ENCODE measurements around the gene NEURL3.
"Not testable (repeated sequence)": the region's sequence is repeated elsewhere in the genome, so short reads cannot be mapped to it uniquely, and the experiment has no call there.

NEURL3 gene

GRCh38 chr2:96499061-96499960 lies 5.8 kb downstream of the NEURL3 start:
- ChIA-PET CTCF (no interaction called here), POLR2A (no interaction called here)
- DNase-seq (ENCODE audit: extremely low spot score), result no peak
- no peak for TF ChIP-seq CTBP1 (IDR thresholded peaks at IDR 0.05; ENCODE audit: borderline replicate concordance)
- TF ChIP-seq PKNOX1 (IDR thresholded peaks at IDR 0.05), result no peak
- no peak for TF ChIP-seq ZNF384 (IDR thresholded peaks at IDR 0.05)
- TF ChIP-seq ARNT (IDR thresholded peaks at IDR 0.05), result no peak
- TF ChIP-seq LEF1 (IDR thresholded peaks at IDR 0.05; ENCODE audit: borderline replicate concordance), result no peak
- TF ChIP-seq FOXM1 (IDR thresholded peaks at IDR 0.05; ENCODE audit: borderline replicate concordance), result no peak
- no peak for TF ChIP-seq NFRKB (IDR thresholded peaks at IDR 0.05)
- TF ChIP-seq FOXK2 (IDR thresholded peaks at IDR 0.05), result no peak
- no peak for TF ChIP-seq TARDBP (IDR thresholded peaks at IDR 0.05)
- no peak for TF ChIP-seq ELF4 (IDR thresholded peaks at IDR 0.05)
- no peak for TF ChIP-seq SP1 (IDR thresholded peaks at IDR 0.05)
- TF ChIP-seq L3MBTL2 (conservative IDR thresholded peaks at IDR 0.05), result no peak
- no peak for TF ChIP-seq SUZ12 (IDR thresholded peaks at IDR 0.05)
- TF ChIP-seq BHLHE40 (IDR thresholded peaks at IDR 0.05; ENCODE audit: borderline replicate concordance), result no peak
- no peak for TF ChIP-seq FOXA1 (IDR thresholded peaks at IDR 0.05)
- no peak for TF ChIP-seq HDGF (IDR thresholded peaks at IDR 0.05; ENCODE audit: borderline replicate concordance)

GRCh38 chr2:96498611-96499010 lies 6.5 kb downstream of the NEURL3 start:
- POLR2A ChIA-PET; CTCF ChIA-PET; DNase-seq (ENCODE audit: extremely low spot score): not testable (repeated sequence)

GRCh38 chr2:96498021-96498431 lies 7.1 kb downstream of the NEURL3 start:
- CTCF ChIA-PET, result no interaction called here

GRCh38 chr2:96495982-96496629 lies 9.1 kb downstream of the NEURL3 start:
- ChIA-PET POLR2A (no interaction called here), CTCF (interaction anchor here (0.6 to 2.2 kb wide), 2 partner anchors 87 to 88 kb away, joined by 3 to 6 read pairs; no protein-coding TSS in a partner anchor)
- no peak for DNase-seq (ENCODE audit: extremely low spot score)
- no peak for TF ChIP-seq FOXM1 (IDR thresholded peaks at IDR 0.05; ENCODE audit: borderline replicate concordance)

More at GRCh38 chr2:96498021-96498431, 7.1 kb downstream of the NEURL3 start:
- DNase-seq (ENCODE audit: extremely low spot score), result no peak
- POLR2A ChIA-PET, result no interaction called here
- TF ChIP-seq FOXA1 (IDR thresholded peaks at IDR 0.05), result no peak
- no peak for TF ChIP-seq ELF4 (IDR thresholded peaks at IDR 0.05)
- TF ChIP-seq SP1 (IDR thresholded peaks at IDR 0.05), result no peak
- TF ChIP-seq L3MBTL2 (conservative IDR thresholded peaks at IDR 0.05), result no peak
- TF ChIP-seq BHLHE40 (IDR thresholded peaks at IDR 0.05; ENCODE audit: borderline replicate concordance), result no peak
- no peak for TF ChIP-seq FOXM1 (IDR thresholded peaks at IDR 0.05; ENCODE audit: borderline replicate concordance)
- no peak for TF ChIP-seq HDGF (IDR thresholded peaks at IDR 0.05; ENCODE audit: borderline replicate concordance)
- TF ChIP-seq ZNF384 (IDR thresholded peaks at IDR 0.05), result no peak
- TF ChIP-seq PKNOX1 (IDR thresholded peaks at IDR 0.05), result no peak
- no peak for TF ChIP-seq LEF1 (IDR thresholded peaks at IDR 0.05; ENCODE audit: borderline replicate concordance)
- no peak for TF ChIP-seq FOXK2 (IDR thresholded peaks at IDR 0.05)
- no peak for TF ChIP-seq SUZ12 (IDR thresholded peaks at IDR 0.05)
- TF ChIP-seq TARDBP (IDR thresholded peaks at IDR 0.05), result no peak
- no peak for TF ChIP-seq CTBP1 (IDR thresholded peaks at IDR 0.05; ENCODE audit: borderline replicate concordance)
- TF ChIP-seq NFRKB (IDR thresholded peaks at IDR 0.05), result no peak
- TF ChIP-seq ARNT (IDR thresholded peaks at IDR 0.05), result no peak

- no peak for DNase-seq (ENCODE audit: extremely low spot score)
- ChIA-PET CTCF (interaction anchor here (2.2 kb wide), 1 partner anchor 87 kb away, joined by 6 read pairs; no protein-coding TSS in a partner anchor), POLR2A (no interaction called here)
- TF ChIP-seq ELF4 (IDR thresholded peaks at IDR 0.05) (no peak), FOXK2 (IDR thresholded peaks at IDR 0.05) (no peak), TARDBP (IDR thresholded peaks at IDR 0.05) (no peak), PKNOX1 (IDR thresholded peaks at IDR 0.05) (no peak), ARNT (IDR thresholded peaks at IDR 0.05) (no peak), ZNF384 (IDR thresholded peaks at IDR 0.05) (no peak), FOXA1 (IDR thresholded peaks at IDR 0.05) (no peak), HDGF (IDR thresholded peaks at IDR 0.05; ENCODE audit: borderline replicate concordance) (no peak), SP1 (IDR thresholded peaks at IDR 0.05) (no peak), BHLHE40 (IDR thresholded peaks at IDR 0.05; ENCODE audit: borderline replicate concordance) (no peak), SUZ12 (IDR thresholded peaks at IDR 0.05) (no peak), L3MBTL2 (conservative IDR thresholded peaks at IDR 0.05) (no peak), LEF1 (IDR thresholded peaks at IDR 0.05; ENCODE audit: borderline replicate concordance) (no peak), FOXM1 (IDR thresholded peaks at IDR 0.05; ENCODE audit: borderline replicate concordance) (no peak), NFRKB (IDR thresholded peaks at IDR 0.05) (no peak), CTBP1 (IDR thresholded peaks at IDR 0.05; ENCODE audit: borderline replicate concordance) (no peak)
These were observed 11.0 kb downstream of the NEURL3 start for GRCh38 chr2:96494188-96494587.

- ChIA-PET CTCF (interaction anchor here (0.6 to 1.0 kb wide), 2 partner anchors 14 to 16 kb away, joined by 3 read pairs; no protein-coding TSS in a partner anchor), POLR2A (no interaction called here)
- TF ChIP-seq LEF1 (IDR thresholded peaks at IDR 0.05; ENCODE audit: borderline replicate concordance), result no peak
- no peak for DNase-seq (ENCODE audit: extremely low spot score)
These were observed 12.1 kb downstream of the NEURL3 start for GRCh38 chr2:96493072-96493471.
